CD14-positive monocyte (primary cell): ENCODE data around the gene KCTD5. TPM values are rescaled to one million over a fixed set of nuclear protein-coding genes. Genes with fewer than 3 reads are reported as not detected.

ENCODE experiments used
- DNase-seq, 3 donors: peaks; one replicate each; pipeline ENCODE4 v3.0.0-alpha.2; 2011 to 2022
- H2AFZ ChIP-seq: 2 replicates; pipeline ENCODE4 v1.6.0; 2012; ENCODE audit warnings: mild to moderate bottlenecking, low read depth, low read length, inconsistent platforms; ENCODE audit not compliant: insufficient read depth, poor library complexity, severe bottlenecking
- H3K27ac ChIP-seq, 2 donors: 1 replicate in 1 of 2; 2 replicates in 1 of 2; pipeline ENCODE4 v1.5.1; 2012 to 2013; ENCODE audit warnings: low read length in 2 of 2, control low read depth in 1 of 2, inconsistent platforms in 1 of 2, low read depth in 1 of 2, mild to moderate bottlenecking in 1 of 2
- H3K27me3 ChIP-seq, 2 donors: one replicate each; pipeline versions ENCODE4 v1.6.0 to v1.6.1; 2011 to 2013; ENCODE audit warnings: low read length in 2 of 2; ENCODE audit not compliant: control insufficient read depth in 2 of 2, insufficient read depth in 2 of 2
- H3K36me3 ChIP-seq, 2 donors: replicated peaks in 1 of 2; 1 replicate in 1 of 2; 2 replicates in 1 of 2; pipeline versions ENCODE4 v1.5.1 to v1.6.1; 2012 to 2013; ENCODE audit warnings: low read length in 2 of 2, control low read depth in 1 of 2, inconsistent platforms in 1 of 2, mild to moderate bottlenecking in 1 of 2; ENCODE audit not compliant: insufficient read depth in 2 of 2, control insufficient read depth in 1 of 2
- H3K4me1 ChIP-seq, 2 donors: 1 replicate in 1 of 2; 2 replicates in 1 of 2; pipeline versions ENCODE4 v1.5.1 to v1.6.1; 2012 to 2013; ENCODE audit warnings: low read length in 2 of 2, control low read depth in 1 of 2, inconsistent platforms in 1 of 2, mild to moderate bottlenecking in 1 of 2, moderate library complexity in 1 of 2; ENCODE audit not compliant: insufficient read depth in 2 of 2, control insufficient read depth in 1 of 2
- H3K4me2 ChIP-seq: replicated peaks from 2 replicates; pipeline ENCODE3; 2012; ENCODE audit warnings: low read length, moderate library complexity, mild to moderate bottlenecking; ENCODE audit not compliant: poor library complexity, severe bottlenecking; ENCODE audit errors: extremely low read depth
- H3K4me3 ChIP-seq, 3 experiments: fragments of 200-600 bp in 1 of 3; sonication (generic) in 1 of 3; replicated peaks in 1 of 3; 1 replicate in 2 of 3; 2 replicates in 1 of 3; pipeline ENCODE4 v1.5.1; 2011 to 2013; ENCODE audit warnings: low read length in 3 of 3, mild to moderate bottlenecking in 3 of 3, control low read depth in 2 of 3, low read depth in 2 of 3, inconsistent platforms in 1 of 3, moderate library complexity in 1 of 3
- H3K79me2 ChIP-seq: 2 replicates; pipeline ENCODE4 v1.6.0; 2012; ENCODE audit warnings: mild to moderate bottlenecking, control low read depth, inconsistent platforms, low read length, moderate library complexity; ENCODE audit not compliant: insufficient read depth
- H3K9ac ChIP-seq: 2 replicates; pipeline ENCODE4 v1.6.0; 2017; ENCODE audit warnings: low read length, mild to moderate bottlenecking; ENCODE audit not compliant: insufficient read depth, poor library complexity, severe bottlenecking
- H3K9me3 ChIP-seq, 2 donors: replicated peaks in 1 of 2; 1 replicate in 1 of 2; 2 replicates in 1 of 2; pipeline versions ENCODE4 v1.5.1 to v1.6.1; 2012 to 2013; ENCODE audit warnings: low read length in 2 of 2, control low read depth in 1 of 2; ENCODE audit not compliant: control insufficient read depth in 1 of 2, insufficient read depth in 1 of 2
- H4K20me1 ChIP-seq: 2 replicates; pipeline ENCODE4 v1.6.0; 2012; ENCODE audit warnings: mild to moderate bottlenecking, low read length, control low read depth, moderate library complexity; ENCODE audit not compliant: insufficient read depth
- H3K27ac Mint-ChIP-seq, 7 donors: one replicate each; pipeline ENCODE4 v1.8.0; 2020; ENCODE audit warnings: mild to moderate bottlenecking in 7 of 7, mixed read lengths in 7 of 7, moderate library complexity in 6 of 7, inconsistent platforms in 2 of 7
- H3K27me3 Mint-ChIP-seq, 3 donors: one replicate each; pipeline ENCODE4 v1.8.0; 2021 to 2022; ENCODE audit warnings: low read depth in 3 of 3, mild to moderate bottlenecking in 3 of 3, mixed read lengths in 3 of 3, moderate library complexity in 3 of 3, inconsistent platforms in 1 of 3
- H3K36me3 Mint-ChIP-seq, 2 donors: one replicate each; pipeline ENCODE4 v1.8.0; 2020; ENCODE audit warnings: mixed read lengths in 2 of 2, inconsistent platforms in 1 of 2, mild to moderate bottlenecking in 1 of 2
- H3K4me1 Mint-ChIP-seq: one replicate; pipeline ENCODE4 v1.8.0; 2020; ENCODE audit warnings: mild to moderate bottlenecking, mixed read lengths
- H3K4me3 Mint-ChIP-seq, 2 donors: one replicate each; pipeline ENCODE4 v1.8.0; 2020; ENCODE audit warnings: mild to moderate bottlenecking in 2 of 2, mixed read lengths in 2 of 2, moderate library complexity in 1 of 2
- H3K9me3 Mint-ChIP-seq, 7 donors: one replicate each; pipeline ENCODE4 v1.8.0; 2020 to 2022; ENCODE audit warnings: mixed read lengths in 7 of 7, mild to moderate bottlenecking in 6 of 7, moderate library complexity in 6 of 7, inconsistent platforms in 2 of 7
- CTCF ChIP-seq: fragments of 200-600 bp; IDR thresholded peaks from one replicate; pipeline ENCODE4 v1.8.0; 2022; ENCODE audit warnings: antibody characterized with exemption, mild to moderate bottlenecking
- WGBS: methylation state at CpG from one replicate; pipeline ENCODE4 v1.1.5; 2013; ENCODE audit warnings: missing lambda C conversion rate; ENCODE audit not compliant: insufficient coverage; 5-methylcytosine and 5-hydroxymethylcytosine counted together
- intact Hi-C, 2 donors: fragments of 100-400 bp; cut with micrococcal nuclease; formaldehyde crosslinking; loops; one replicate each; pipeline versions ENCODE4 v1.15.0 to v1.15.1; 2023
- polyA plus RNA-seq, 3 donors: library from polyadenylated mRNA; depleted of rRNA in 1 of 3; unstranded in 2 of 3; stranded (reverse) in 1 of 3; fragments of 300-500 nt in 2 of 3; fragments of >200 nt in 1 of 3; fragmentation: Illumina TruSeq in 2 of 3; gene quantifications; 1 replicate in 2 of 3; 2 replicates in 1 of 3; pipeline ENCODE4 v1.2.3, GENCODE V29; 2012 to 2021

Gene KCTD5
- polyA plus RNA-seq, 3 donors = 16.0 to 23.1 (median 21.0) TPM

GRCh38 chr16:2752850-2753732 is 70.8 kb downstream of the KCTD5 start:
- Histone ChIP-seq H3K4me3 (peak overlapping the region; percentile 88 to 97 (median 93)), H3K27me3 (no peaks in the 10 kb centered on the region), H3K9me3 (peaks cover 0 to 4% of the 10 kb centered on the region in 2 donors), H3K4me2 (peak overlapping the region; percentile 99), H3K79me2 (peaks cover 63% of the 10 kb centered on the region), H2AFZ (peak overlapping the region; percentile 98), H3K27ac (peak overlapping the region; percentile 88 to 93), H4K20me1 (peaks cover 53% of the 10 kb centered on the region), H3K9ac (peak overlapping the region; percentile 96), H3K4me1 (peaks cover 31 to 34% of the 10 kb centered on the region in 2 donors), H3K36me3 (peaks cover 19 to 24% of the 10 kb centered on the region in 2 donors)
- H3K27me3 Mint-ChIP-seq = peaks cover 0 to 3% (median 0%) of the 10 kb centered on the region in 3 donors
- no peak for TF ChIP-seq CTCF
- H3K9me3 Mint-ChIP-seq = peaks cover 0 to 4% (median 0%) of the 10 kb centered on the region in 7 donors
- WGBS = 0% methylated on average over 24 of the region's 82 CpGs
- peaks cover 41% of the 10 kb centered on the region for H3K4me1 Mint-ChIP-seq
- DNase-seq = peak; percentile 72 to 85 (median 79)
- peaks cover 22 to 43% of the 10 kb centered on the region in 2 donors for H3K36me3 Mint-ChIP-seq
- peak overlapping the region; percentile 79 to 99 (median 98) for H3K27ac Mint-ChIP-seq
- intact Hi-C loops = loop anchor here in 1 of 2 donors (1.0 kb wide), 1 partner anchor 23 kb away; no protein-coding TSS in a partner anchor
- H3K4me3 Mint-ChIP-seq = peak overlapping the region; percentile 86 to 95

GRCh38 chr16:2753733-2754020 is 71.4 kb downstream of the KCTD5 start:
- H3K4me3 ChIP-seq = peak overlapping the region; percentile 88 to 97 (median 93)
- H3K27me3 ChIP-seq = no peaks in the 10 kb centered on the region
- H3K4me3 Mint-ChIP-seq = peak overlapping the region; percentile 80 to 95
- DNase-seq = no peak
- 0% methylated on average over 3 of the region's 7 CpGs for WGBS
- H4K20me1 ChIP-seq = peaks cover 59% of the 10 kb centered on the region
- H2AFZ ChIP-seq = no peak overlapping the region
- H3K4me2 ChIP-seq = peak overlapping the region; percentile 99
- peaks cover 0 to 4% of the 10 kb centered on the region in 2 donors for H3K9me3 ChIP-seq
- H3K4me1 ChIP-seq = peaks cover 31 to 34% of the 10 kb centered on the region in 2 donors
- peaks cover 69% of the 10 kb centered on the region for H3K79me2 ChIP-seq
- H3K27ac Mint-ChIP-seq = peak overlapping the region; percentile 31 to 88 (median 85)
- H3K27me3 Mint-ChIP-seq = peaks cover 0 to 3% (median 0%) of the 10 kb centered on the region in 3 donors
- H3K4me1 Mint-ChIP-seq = peaks cover 41% of the 10 kb centered on the region
- H3K27ac ChIP-seq = peak overlapping the region; percentile 88 to 93
- peak overlapping the region; percentile 96 for H3K9ac ChIP-seq
- intact Hi-C loops = loop anchor here in 1 of 2 donors (1.0 kb wide), 1 partner anchor 23 kb away; no protein-coding TSS in a partner anchor
- H3K9me3 Mint-ChIP-seq = peaks cover 0 to 4% (median 0%) of the 10 kb centered on the region in 7 donors
- H3K36me3 Mint-ChIP-seq = peaks cover 28 to 49% of the 10 kb centered on the region in 2 donors
- no peak for TF ChIP-seq CTCF
- H3K36me3 ChIP-seq = peaks cover 25 to 30% of the 10 kb centered on the region in 2 donors
